Measurements from ENCODE around the gene C1D. TPM values are rescaled to one million over a fixed set of nuclear protein-coding genes. Genes with fewer than 3 reads are reported as not detected.
"Not testable (repeated sequence)": the region's sequence is repeated elsewhere in the genome, so short reads cannot be mapped to it uniquely, and the experiment has no call there.

C1D gene
- total RNA-seq, 1 donor from 2014 or later: 16.0 TPM

DNA sequence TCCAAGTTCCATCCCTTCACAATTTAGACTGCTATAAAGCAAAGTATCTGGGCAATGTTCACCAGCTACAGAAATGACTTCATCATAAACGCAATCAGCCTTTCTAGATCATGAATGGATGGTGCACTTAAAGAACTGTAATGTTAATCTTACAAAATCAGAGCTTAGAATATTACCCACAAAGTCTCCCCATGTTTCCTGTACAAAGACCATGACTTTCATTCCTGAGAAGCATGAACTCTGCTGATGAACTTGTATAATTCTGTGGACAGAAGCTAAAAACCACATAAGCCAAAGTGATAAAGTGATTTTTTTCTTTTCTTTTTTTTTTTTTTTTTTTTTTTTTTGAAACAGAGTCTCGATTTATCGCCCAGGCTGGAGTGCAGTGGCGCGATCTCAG is 53.3 kb downstream of the C1D start:
- no peak for DNase-seq (ENCODE audit: low read depth in 2 of 2)

DNA sequence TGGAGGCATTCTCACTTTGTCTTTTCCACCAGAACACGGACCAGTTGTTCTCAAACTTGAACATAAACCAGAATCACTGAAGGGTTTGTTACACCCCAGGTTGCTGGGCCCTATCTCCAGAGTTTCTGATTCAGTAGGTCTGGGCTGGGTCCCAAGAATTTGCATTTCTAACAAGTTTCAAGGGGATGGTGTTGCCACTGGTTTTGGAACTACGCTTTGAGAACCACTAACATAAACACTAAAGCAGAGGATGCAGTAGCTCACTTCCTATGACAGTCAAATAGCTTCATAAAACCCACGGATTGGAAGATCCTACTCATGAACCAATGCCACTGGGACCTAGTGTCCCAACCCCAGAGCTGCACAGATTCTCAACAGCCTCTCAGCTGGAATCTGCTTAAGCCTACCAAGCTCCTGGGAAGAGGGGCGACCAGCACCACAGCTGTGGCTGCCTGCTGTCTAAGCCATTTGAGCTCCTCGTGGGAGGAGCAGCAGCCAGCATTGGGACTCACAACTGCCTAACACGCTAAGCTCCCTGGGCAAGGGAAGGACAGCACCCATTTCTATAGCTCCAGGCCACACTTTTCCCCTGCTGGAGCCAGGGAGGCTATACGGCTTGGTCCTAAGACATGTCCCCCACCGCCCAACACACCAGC is 62.5 kb downstream of the C1D start:
- DNase-seq (ENCODE audit: low read depth in 2 of 2): no peak

DNA sequence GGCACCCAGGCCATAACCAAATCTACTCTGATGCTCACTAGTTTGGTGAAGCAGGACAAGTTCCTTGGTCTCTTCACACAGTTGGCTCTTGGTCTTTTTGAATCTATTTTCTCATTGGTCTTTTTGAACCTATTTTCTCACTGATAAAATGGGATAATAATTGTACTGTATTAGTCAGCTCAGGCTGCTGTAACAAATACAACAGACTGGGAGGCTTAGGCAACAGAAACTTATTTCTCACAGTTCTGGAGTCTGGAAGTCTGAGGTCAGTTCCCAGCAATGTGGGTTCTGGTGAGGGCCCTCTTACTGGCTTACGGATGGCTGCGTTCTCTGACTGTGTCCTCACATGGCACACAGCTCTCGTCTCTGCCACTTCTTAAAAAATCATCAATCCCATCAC is 63.5 kb downstream of the C1D start:
- no peak for DNase-seq (ENCODE audit: low read depth in 2 of 2)

DNA sequence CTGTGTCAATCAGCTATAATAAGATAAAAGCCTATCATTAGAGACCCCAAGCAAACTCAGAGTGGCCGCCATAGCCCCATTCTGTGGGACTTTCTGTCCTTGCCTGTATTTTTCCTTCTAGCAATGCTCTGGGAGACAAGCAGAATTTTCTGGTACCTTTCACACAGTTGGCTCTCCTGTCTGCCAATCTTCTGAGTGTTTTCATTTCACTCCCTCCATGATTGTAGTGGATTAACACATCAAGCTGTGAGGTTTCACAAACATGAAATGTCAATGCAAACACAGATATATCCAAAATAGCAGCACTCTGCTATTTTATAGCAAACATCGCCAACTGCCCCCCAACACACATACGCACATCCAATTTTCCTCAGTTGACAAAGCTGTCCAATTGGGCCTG is 64.9 kb downstream of the C1D start:
- DNase-seq (ENCODE audit: low read depth in 2 of 2): peak in 1 of 2 donors; percentile 48

DNA sequence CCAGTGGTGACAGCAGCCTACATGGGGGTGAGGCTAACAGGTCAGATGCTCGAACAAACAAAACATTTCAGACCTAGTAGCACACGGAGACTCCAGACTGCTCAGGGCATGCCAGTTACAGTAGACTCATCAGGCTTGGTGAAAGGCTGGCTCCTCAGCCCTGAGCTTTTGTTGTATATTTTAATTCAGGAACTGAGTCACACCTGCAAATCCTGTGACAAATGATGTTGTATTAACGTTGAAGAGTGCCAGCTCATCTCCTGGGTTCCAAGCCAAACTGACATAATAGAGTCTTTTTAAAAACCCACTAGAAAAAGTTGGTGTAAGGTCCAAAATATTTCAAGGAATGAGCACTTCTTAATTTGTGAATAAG is 65.3 kb downstream of the C1D start:
- DNase-seq (ENCODE audit: low read depth in 2 of 2): peak; percentile 65 to 94

DNA sequence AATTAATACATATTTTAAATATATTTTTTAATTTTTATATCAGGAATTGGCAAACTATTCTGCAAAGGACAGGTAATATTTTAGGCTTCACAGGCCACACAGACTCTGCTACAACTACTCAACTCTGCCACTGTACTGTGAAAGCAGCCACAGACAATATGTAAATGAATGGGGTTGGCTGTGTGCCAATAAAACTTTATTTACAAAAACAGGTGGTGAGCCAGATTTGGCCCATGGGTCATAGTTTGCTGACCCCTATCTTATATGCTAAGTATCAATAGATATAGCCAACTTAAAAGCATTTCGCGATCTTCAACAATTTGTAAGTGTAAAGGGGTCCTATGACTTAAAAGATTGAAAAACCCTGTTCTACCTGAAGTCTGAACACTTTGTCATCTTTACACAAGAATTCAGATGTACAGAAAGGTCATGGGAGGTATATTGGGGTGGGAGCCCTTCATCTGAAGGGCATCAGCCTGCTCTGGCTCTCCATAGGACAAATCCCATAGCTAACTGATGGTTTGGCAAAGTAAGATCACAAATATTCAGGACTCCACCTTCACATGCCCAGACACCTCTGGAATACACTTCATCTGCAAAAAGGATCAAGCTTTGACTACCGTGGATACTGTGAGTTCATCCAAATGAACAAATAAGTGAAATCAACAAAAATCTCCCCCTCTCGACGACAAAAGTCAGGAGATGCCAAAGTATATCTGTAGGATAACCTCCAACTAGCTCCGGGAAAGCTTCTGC is 65.9 kb downstream of the C1D start:
- DNase-seq (ENCODE audit: low read depth in 2 of 2): peak in 1 of 2 donors; percentile 21

DNA sequence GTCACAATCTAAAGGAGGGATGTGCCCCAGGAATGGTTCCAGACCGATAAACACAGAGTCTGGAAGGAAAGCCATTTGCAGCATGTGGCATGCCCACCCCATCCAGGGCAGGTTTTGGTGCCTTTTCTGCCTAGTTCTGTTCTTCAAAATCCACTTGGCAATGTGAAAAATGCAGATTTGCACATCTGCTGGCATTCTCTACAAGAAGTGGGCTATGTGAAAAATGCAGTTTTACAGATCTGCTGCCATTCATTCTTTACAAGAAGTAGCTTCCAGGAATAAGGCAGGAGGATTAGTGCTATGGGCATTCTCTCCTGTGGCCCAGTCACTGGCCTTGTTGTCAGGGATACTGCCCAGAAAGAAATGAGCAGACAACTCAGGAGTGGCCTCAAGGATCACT is 68.1 kb downstream of the C1D start:
- no peak for DNase-seq (ENCODE audit: low read depth in 2 of 2)

DNA sequence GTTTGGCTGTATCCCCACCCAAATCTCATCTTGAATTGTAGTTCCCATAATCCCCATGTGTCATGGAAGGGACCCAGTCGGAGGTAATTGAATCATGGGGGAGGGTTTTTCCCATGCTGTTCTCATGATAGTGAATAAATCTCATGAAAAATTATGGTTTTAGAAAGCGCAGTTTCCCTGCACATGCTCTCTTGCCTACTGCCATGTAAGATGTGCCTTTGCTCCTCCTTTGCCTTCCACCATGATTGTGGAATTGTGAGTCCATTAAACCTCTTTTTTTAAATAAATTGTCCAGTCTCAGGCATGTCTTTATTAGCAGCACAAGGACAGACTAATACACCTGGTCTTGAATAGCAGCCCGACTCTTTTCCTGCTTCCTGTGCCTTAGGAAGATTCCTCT is 68.7 kb downstream of the C1D start:
- DNase-seq (ENCODE audit: low read depth in 2 of 2): not testable (repeated sequence)

DNA sequence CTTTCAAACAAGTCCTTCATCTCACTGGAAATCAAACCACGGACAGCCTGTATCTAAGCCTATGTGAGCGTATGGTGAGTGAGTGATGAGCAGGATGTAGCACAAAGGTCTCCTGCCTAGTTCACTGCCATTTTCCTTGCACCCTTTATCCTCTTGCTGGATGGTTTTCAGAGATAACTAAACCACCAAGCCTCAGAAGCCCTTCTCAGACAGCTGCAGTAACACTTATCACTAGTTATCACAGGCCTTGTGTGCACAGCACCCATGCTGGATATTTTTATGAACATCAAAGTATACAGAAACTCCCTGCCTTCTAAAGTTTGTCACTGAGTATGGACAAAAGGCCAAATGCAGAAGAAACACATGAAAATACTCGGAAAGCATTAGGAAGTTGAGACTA is 69.5 kb downstream of the C1D start:
- no peak for DNase-seq (ENCODE audit: low read depth in 2 of 2)

DNA sequence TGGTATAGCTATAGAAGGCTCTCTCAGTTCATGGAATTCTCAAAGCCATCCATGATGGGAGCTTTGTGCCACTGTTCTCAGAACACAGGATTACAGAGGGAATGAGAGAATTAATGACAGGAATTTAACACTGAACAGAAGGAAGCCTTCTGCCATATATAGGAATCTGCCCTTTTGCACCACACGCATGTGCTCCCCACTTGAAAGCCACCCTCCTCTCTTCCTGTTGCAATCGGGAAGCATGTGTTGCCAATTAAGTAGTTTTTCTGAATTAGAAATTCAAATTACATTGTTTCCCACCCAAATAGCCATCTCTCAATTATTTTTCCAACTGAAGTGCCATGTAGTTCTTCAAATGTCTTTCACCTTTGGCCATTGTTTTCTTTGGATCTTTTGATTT is 71.3 kb downstream of the C1D start:
- DNase-seq (ENCODE audit: low read depth in 2 of 2): no peak

Other genes starting within 250 kb of the C1D start
- gene PNO1, start 94.9 kb upstream of the C1D start, total RNA-seq: 9.9 and 11.3 TPM in 2 replicates
- 16.6 and 25.8 TPM in 2 replicates for gene PPP3R1, start 189.5 kb upstream of the C1D start, total RNA-seq